GM19452 (cell line): ENCODE measurements around the gene JAK3.
"Not testable (repeated sequence)": the region's sequence is repeated elsewhere in the genome, so short reads cannot be mapped to it uniquely, and the experiment has no call there.

Source experiments
- ATAC-seq: cut with Tn5 transposase; IDR thresholded peaks from one replicate; pipeline ENCODE4 v1.9.1; 2021; ENCODE audit not compliant: unreplicated experiment

The JAK3 gene

GRCh38 chr19:17847538-17848366 is at the start of gene JAK3:
Gene JAK3 (minus strand): TSS chr19:17847982. CDS start chr19:17844417, 3,565 bp downstream.
- peak; percentile 57 for ATAC-seq

DNA sequence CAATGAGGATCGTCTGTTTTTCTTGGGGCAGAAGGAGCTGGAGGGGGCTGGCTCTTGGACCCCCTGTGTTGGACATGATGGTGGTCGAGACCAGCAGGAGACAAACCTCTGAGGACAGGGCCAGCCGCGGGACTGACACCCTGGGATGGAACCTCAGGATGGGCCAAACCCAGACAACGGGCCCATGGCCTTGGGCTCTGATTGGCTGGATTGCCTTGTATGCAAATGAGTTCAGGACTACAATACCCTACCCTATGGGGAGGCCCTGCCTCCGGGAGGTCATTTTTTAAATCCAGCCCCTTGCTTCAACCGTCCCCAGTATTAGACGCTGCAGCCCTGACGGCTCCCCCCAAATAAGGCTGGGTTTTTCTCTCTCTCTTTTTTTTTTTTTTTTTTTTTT is 46.0 kb upstream of the JAK3 start:
- no peak for ATAC-seq

- no peak for ATAC-seq
These were observed 41.9 kb upstream of the JAK3 start for GRCh38 chr19:17889609-17890214.

GRCh38 chr19:17888260-17888659 is 40.5 kb upstream of the JAK3 start:
- no peak for ATAC-seq

DNA sequence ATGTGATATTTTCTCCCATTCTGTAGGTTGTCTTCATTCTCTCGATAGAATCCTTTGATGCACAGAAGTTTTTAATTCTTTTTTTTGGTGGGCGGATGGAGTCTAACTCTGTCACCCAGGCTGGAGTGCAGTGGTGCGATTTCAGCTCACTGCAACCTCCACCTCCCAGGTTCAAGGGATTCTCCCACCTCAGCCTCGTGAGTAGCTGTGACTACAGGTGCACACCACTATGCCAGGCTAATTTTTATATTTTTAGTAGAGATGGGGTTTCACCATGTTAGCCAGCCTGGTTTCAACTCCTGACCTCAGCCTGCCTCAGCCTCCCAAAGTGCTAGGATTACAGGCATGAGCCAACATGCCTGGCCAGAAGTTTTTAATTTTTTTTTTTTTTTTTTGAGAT is 39.4 kb upstream of the JAK3 start:
- not testable (repeated sequence) for ATAC-seq

GRCh38 chr19:17886515-17886914 is 38.7 kb upstream of the JAK3 start:
- ATAC-seq = no peak

GRCh38 chr19:17883627-17884410 is 36.0 kb upstream of the JAK3 start:
- no peak for ATAC-seq

- ATAC-seq = no peak
These were observed 33.9 kb upstream of the JAK3 start for GRCh38 chr19:17881701-17882100.

DNA sequence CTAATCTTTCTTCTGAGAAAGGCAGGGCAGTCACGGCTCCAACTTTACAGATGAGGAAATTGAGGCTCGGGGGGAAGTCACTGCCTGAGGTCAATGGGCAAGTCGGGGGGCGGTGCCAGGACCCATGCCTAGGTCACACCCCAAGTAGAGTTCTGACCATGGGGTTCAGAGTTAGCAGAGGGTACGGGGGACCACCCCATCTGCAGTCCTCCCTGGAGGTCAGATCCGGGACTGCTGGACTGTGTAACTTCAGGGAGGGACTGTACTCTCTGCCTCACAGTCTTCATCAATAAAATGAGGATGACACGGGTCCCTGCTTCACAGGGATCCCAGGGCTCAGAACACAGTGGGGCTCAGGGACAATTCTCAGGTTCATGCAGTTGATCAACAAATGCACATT is 31.7 kb upstream of the JAK3 start:
- no peak for ATAC-seq

DNA sequence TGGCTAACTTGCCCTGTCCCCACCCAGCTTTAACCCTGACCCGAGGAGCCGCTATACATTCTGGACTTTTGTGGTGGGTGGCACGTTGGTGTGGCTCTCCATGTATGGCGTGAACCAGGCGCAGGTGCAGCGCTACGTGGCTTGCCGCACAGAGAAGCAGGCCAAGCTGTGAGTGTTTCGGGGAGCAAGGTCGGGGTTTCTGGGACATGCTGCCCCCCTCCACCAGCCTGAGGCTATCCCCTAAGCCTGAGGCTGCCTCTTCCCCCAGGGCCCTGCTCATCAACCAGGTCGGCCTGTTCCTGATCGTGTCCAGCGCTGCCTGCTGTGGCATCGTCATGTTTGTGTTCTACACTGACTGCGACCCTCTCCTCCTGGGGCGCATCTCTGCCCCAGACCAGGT is 29.9 kb upstream of the JAK3 start:
- no peak for ATAC-seq

- ATAC-seq = no peak
These were observed 27.0 kb upstream of the JAK3 start for GRCh38 chr19:17874758-17875135.

DNA sequence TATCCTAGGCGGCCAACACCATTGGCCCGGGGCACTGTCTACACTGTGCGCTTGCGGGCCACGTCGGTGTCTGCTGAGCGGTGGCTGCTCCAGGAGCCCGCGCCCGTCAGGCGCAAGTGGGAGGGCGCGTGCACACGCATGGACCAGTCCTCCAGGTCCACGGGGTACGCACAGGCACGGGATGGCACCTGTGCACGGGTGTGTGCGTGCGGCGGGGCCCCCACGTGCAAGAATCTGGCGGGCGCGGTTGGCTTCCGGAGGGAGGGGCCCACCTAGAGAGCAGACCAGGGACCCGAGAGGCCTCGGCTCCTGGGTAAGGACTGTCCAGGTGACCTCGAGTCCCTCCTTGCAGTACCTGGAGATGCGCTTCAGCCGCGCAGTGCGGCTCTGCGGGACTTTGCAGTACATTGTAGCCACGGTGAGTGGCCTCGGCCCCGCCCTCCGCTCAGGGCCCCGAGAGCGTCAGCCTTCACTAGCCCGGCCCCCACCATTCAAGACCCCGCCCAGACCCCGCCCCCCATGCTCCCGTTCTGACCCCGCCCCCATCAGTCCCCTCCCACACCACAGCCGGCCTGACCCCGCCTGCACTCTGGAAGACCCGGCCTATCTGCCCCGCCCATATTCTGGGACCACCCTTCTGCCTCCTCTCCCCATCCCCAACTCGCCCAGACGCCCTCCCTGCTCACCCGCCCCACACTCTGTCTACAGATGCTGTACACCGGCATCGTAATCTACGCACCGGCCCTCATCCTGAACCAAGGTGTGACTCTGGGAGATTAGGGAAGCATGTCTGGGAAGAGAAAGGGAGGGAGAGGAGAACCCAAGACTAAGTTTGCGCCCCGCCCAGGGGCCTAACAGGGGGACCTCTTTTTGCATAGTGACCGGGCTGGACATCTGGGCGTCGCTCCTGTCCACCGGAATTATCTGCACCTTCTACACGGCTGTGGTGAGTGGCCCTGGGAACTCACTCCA is 26.3 kb upstream of the JAK3 start:
- no peak for ATAC-seq

- no peak for ATAC-seq
These were observed 24.6 kb upstream of the JAK3 start for GRCh38 chr19:17872251-17873001.

GRCh38 chr19:17871878-17872250 is 24.1 kb upstream of the JAK3 start, which contains the start of gene SLC5A5:
Gene SLC5A5 (plus strand): TSS chr19:17871945. CDS start chr19:17872320, 375 bp downstream.
- ATAC-seq = no peak

DNA sequence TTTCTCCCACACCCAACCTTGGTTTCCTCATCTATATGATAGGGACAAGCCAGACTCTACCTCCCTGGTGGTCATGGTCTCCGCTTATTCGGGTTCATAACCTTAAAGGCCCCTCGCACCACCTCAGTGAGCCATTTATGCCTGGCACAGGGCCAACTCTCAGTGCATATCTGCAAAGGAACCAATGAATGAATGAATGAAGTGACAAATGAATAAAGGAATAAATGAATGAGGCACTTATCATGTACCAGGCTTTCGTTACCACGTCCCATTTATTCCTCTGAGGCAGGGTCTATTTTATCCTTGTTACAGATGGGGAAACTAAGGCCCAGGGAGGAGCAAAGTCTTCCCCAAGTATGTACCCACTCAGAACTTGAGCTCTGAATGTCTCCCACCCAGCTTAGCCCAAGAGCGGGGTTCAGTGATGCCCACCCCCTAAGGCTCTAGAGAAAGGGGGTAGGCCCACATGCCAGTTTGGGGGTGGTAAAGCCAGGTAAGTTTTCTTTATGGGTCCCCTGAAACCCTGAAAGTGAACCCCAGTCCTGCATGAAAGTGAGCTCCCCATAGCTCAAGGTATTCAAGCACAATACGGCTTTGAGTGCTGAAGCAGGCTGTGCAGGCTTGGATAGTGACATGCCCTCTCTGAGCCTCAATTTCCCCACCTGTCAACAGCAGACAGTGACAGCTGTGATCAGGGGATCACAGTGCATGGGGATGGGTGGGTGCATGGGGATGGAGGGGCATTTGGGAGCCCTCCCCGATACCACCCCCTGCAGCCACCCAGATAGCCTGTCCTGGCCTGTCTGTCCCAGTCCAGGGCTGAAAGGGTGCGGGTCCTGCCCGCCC is 23.5 kb upstream of the JAK3 start:
- no peak for ATAC-seq

DNA sequence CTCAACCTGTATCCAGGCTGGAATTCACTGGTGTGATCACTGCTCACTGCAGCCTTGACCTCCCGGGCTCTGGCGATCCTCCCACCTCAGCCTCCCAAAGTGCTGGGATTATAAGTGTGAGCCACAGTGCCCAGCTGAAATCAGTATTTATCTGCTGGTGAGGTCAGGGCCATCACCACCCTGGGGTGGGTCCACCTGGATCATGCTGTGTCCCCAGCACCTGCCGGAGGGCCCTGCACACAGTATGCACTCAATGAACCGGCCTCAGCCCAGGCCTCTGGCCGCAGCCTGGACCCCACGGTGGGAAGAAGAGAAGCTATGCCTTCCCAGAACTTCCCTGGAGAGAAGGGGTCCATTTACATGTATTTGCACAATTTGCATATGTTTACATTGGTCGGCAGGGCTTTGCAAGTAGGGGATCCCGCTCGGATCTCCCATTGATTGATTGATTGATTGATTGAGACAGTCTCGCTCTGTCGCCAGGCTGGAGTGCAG is 21.4 kb upstream of the JAK3 start:
- no peak for ATAC-seq

DNA sequence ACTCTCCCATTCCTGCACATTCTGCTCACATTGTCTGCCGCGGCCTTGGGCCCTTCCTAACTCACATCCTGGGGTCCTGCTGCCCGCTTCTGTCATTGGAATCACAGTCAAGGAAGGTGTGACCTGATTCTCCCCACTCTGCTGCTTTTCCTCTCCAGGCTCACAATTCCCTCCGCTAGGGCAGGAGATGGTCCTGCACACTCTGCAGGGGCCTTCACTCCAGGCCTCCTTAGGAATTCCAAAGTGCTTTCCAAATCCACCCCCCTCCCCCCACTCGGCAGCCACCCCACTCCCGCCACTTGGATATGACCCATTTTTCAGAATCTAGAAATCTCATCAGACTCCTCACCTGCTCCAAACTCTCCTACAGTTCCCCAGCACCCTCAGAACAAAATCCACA is 20.9 kb upstream of the JAK3 start:
- ATAC-seq = no peak

- no peak for ATAC-seq
These were observed 19.2 kb upstream of the JAK3 start for GRCh38 chr19:17866964-17867486.
